SK-N-SH (cell line): Measurements from ENCODE around the gene ZBTB7B. TPM values are rescaled to one million over a fixed set of nuclear protein-coding genes. Genes with fewer than 3 reads are reported as not detected.

ENCODE experiments used
- CTCF ChIA-PET: fragments of 300-600, 350-600 bp; formaldehyde crosslinking; extraction: SDS; loops from one replicate; lab custom pipeline; 2021; lab: Yijun Ruan, JAX
- POLR2A ChIA-PET: fragments of 350-600 bp; sonication (Branson Sonifier 250); formaldehyde crosslinking; extraction: SDS; loops from one replicate; lab custom pipeline; 2020; ENCODE audit warnings: antibody characterized with exemption, inconsistent platforms; lab: Yijun Ruan, JAX
- DNase-seq: peaks from one replicate; pipeline ENCODE4 v3.0.0; 2012
- H2AFZ ChIP-seq: fragments of 200-600 bp; sonication (generic); 2 replicates; pipeline ENCODE4 v1.8.1; 2016; ENCODE audit warnings: antibody characterized with exemption, mild to moderate bottlenecking, low read depth
- H3F3A ChIP-seq: fragments of 200-600 bp; sonication (generic); replicated peaks from 2 replicates; pipeline ENCODE3; 2016; ENCODE audit warnings: antibody characterized with exemption, mild to moderate bottlenecking; ENCODE audit not compliant: insufficient read depth
- H3K27ac ChIP-seq, 2 experiments: fragments of 200-500 bp in 1 of 2; fragments of 200-600 bp in 1 of 2; sonication (Bioruptor generic) in 1 of 2; sonication (generic), shearing (Covaris generic) in 1 of 2; 2 replicates each; pipeline versions ENCODE4 v1.5.1 to v1.6.1; 2014 to 2016; ENCODE audit warnings: low read depth in 2 of 2, inconsistent platforms in 1 of 2, low read length in 1 of 2, mild to moderate bottlenecking in 1 of 2, mixed read lengths in 1 of 2
- H3K27me3 ChIP-seq: fragments of 200-600 bp; sonication (generic), shearing (Covaris generic); 2 replicates; pipeline ENCODE4 v1.6.1; 2016; ENCODE audit warnings: mixed run types; ENCODE audit not compliant: insufficient read depth
- H3K36me3 ChIP-seq, 2 experiments: fragments of 200-500 bp in 1 of 2; fragments of 200-600 bp in 1 of 2; sonication (Bioruptor generic) in 1 of 2; sonication (generic) in 1 of 2; replicated peaks in 1 of 2; 2 replicates each; pipeline versions ENCODE3 to v1.5.1; 2014 to 2016; ENCODE audit warnings: low read length in 1 of 2, mild to moderate bottlenecking in 1 of 2; ENCODE audit not compliant: insufficient read depth in 2 of 2, control insufficient read depth in 1 of 2
- H3K4me1 ChIP-seq, 2 experiments: fragments of 200-500 bp in 1 of 2; fragments of 200-600 bp in 1 of 2; sonication (Bioruptor generic) in 1 of 2; sonication (generic), shearing (Covaris generic) in 1 of 2; 2 replicates each; pipeline versions ENCODE4 v1.5.1 to v1.6.1; 2014 to 2016; ENCODE audit warnings: low read depth in 1 of 2, low read length in 1 of 2, mixed run types in 1 of 2; ENCODE audit not compliant: insufficient read depth in 2 of 2, control insufficient read depth in 1 of 2
- H3K4me2 ChIP-seq: fragments of 200-600 bp; sonication (generic), shearing (Covaris generic); 2 replicates; pipeline ENCODE4 v1.6.1; 2017; ENCODE audit warnings: mixed run types
- H3K4me3 ChIP-seq, 2 experiments: fragments of 200-500 bp in 1 of 2; fragments of 200-600 bp in 1 of 2; sonication (Bioruptor generic) in 1 of 2; sonication (generic), shearing (Covaris generic) in 1 of 2; 2 replicates each; pipeline versions ENCODE4 v1.5.1 to v1.8.1; 2014 to 2016; ENCODE audit warnings: low read depth in 2 of 2, inconsistent platforms in 1 of 2, low read length in 1 of 2, mild to moderate bottlenecking in 1 of 2, mixed read lengths in 1 of 2, moderate library complexity in 1 of 2
- H3K79me2 ChIP-seq: fragments of 200-600 bp; sonication (generic); 2 replicates; pipeline ENCODE4 v1.8.1; 2017; ENCODE audit warnings: mild to moderate bottlenecking; ENCODE audit not compliant: insufficient read depth
- H3K9ac ChIP-seq: fragments of 200-600 bp; sonication (generic); 2 replicates; pipeline ENCODE4 v1.6.1; 2017; ENCODE audit warnings: mixed run types
- H3K9me2 ChIP-seq: fragments of 200-600 bp; sonication (generic); 2 replicates; pipeline ENCODE4 v1.6.1; 2017; ENCODE audit warnings: mixed run types
- H3K9me3 ChIP-seq: fragments of 200-600 bp; sonication (generic); 2 replicates; pipeline ENCODE4 v1.6.1; 2017; ENCODE audit warnings: mixed run types, mild to moderate bottlenecking, moderate library complexity
- H4K20me1 ChIP-seq: fragments of 200-600 bp; sonication (generic); 2 replicates; pipeline ENCODE4 v1.6.1; 2017; ENCODE audit warnings: mild to moderate bottlenecking, mixed run types; ENCODE audit not compliant: insufficient read depth
- CHD2 ChIP-seq: fragments of 150-350 bp; IDR thresholded peaks from 2 replicates; pipeline ENCODE4 v1.6.1; 2018; ENCODE audit warnings: low read length; ENCODE audit not compliant: partially characterized antibody
- CTCF ChIP-seq: fragments of 200-600 bp; sonication (generic); IDR thresholded peaks from 2 replicates; pipeline ENCODE4 v1.6.1; 2017; ENCODE audit warnings: antibody characterized with exemption, mild to moderate bottlenecking, moderate library complexity
- ELF1 ChIP-seq: IDR thresholded peaks from 2 replicates; pipeline ENCODE4 v1.4.0; 2012
- EP300 ChIP-seq, 2 experiments: IDR thresholded peaks; 2 replicates each; pipeline versions ENCODE4 v1.4.0 to v1.6.1; 2012; ENCODE audit warnings: borderline replicate concordance in 1 of 2, low read depth in 1 of 2, low read length in 1 of 2
- FOSL2 ChIP-seq: IDR thresholded peaks from 2 replicates; pipeline ENCODE4 v1.4.0; 2012; ENCODE audit warnings: low read depth, mild to moderate bottlenecking, moderate library complexity, borderline replicate concordance
- FOXM1 ChIP-seq: IDR thresholded peaks from 2 replicates; pipeline ENCODE4 v1.4.0; 2012; ENCODE audit warnings: low read depth, mild to moderate bottlenecking
- GABPA ChIP-seq: IDR thresholded peaks from 2 replicates; pipeline ENCODE4 v1.4.0; 2012; ENCODE audit warnings: low read depth, mild to moderate bottlenecking
- IRF3 ChIP-seq: fragments of 150-350 bp; IDR thresholded peaks from 2 replicates; pipeline ENCODE4 v1.6.1; 2016; ENCODE audit warnings: mild to moderate bottlenecking, low read depth, low read length
- MAX ChIP-seq: IDR thresholded peaks from 2 replicates; pipeline ENCODE4 v1.4.0; 2012; ENCODE audit warnings: low read depth
- MXI1 ChIP-seq: IDR thresholded peaks from 2 replicates; pipeline ENCODE4 v1.6.1; 2012; ENCODE audit warnings: mild to moderate bottlenecking, low read depth, low read length, improper control_type of control experiment
- NFIC ChIP-seq: IDR thresholded peaks from 2 replicates; pipeline ENCODE4 v1.4.0; 2012; ENCODE audit warnings: borderline replicate concordance
- PBX3 ChIP-seq: IDR thresholded peaks from 2 replicates; pipeline ENCODE4; 2012
- RCOR1 ChIP-seq: fragments of 150-350 bp; IDR thresholded peaks from 2 replicates; pipeline ENCODE4 v1.6.1; 2017; ENCODE audit warnings: antibody characterized with exemption, low read length
- REST ChIP-seq: IDR thresholded peaks from 2 replicates; pipeline ENCODE4 v1.6.1; 2012; ENCODE audit warnings: mild to moderate bottlenecking, low read depth, low read length, moderate library complexity
- RFX5 ChIP-seq: IDR thresholded peaks from 2 replicates; pipeline ENCODE4 v1.6.1; 2012; ENCODE audit warnings: mild to moderate bottlenecking, improper control_type of control experiment, low read length
- SIN3A ChIP-seq: IDR thresholded peaks from 2 replicates; pipeline ENCODE4 v1.6.1; 2012; ENCODE audit warnings: low read depth, mild to moderate bottlenecking, low read length, moderate library complexity, borderline replicate concordance
- USF1 ChIP-seq: IDR thresholded peaks from 2 replicates; pipeline ENCODE4 v1.4.0; 2012; ENCODE audit warnings: low read depth, borderline replicate concordance
- ZBTB33 ChIP-seq: IDR thresholded peaks from 2 replicates; pipeline ENCODE4 v1.4.0; 2012; ENCODE audit warnings: low read depth, borderline replicate concordance
- WGBS: methylation state at CpG from one replicate; pipeline ENCODE4 v1.1.6; 2017; ENCODE audit warnings: low lambda C conversion rate; 5-methylcytosine and 5-hydroxymethylcytosine counted together
- polyA plus RNA-seq, 3 experiments: library from polyadenylated mRNA; depleted of rRNA; stranded (reverse); fragments of >200 nt; gene quantifications; 2 replicates each; pipeline ENCODE4 v1.2.3, GENCODE V29; 2012

ZBTB7B gene
- polyA plus RNA-seq, 1 of the 3 experiments (the other 2 are of a cell fraction): 15.7 TPM

GRCh38 chr1:154974102-154974807 is 28.3 kb upstream of the ZBTB7B start, which contains the start of gene CKS1B:
CKS1B (plus strand) TSS chr1:154974681; CDS start chr1:154974746, 65 bp downstream.
- TF ChIP-seq SIN3A (peak; percentile 97), FOXM1 (peak; percentile 50; the same call in 1 of the 2 replicates), ZBTB33 (peak; percentile 86), IRF3 (peak; percentile 91), PBX3 (peak; percentile 56; the same call in 1 of the 2 replicates), CTCF (no peak), GABPA (peak; percentile 84), EP300 (IDR thresholded peaks at IDR 0.05; ENCODE audit: borderline replicate concordance in 1 of 2, low read depth in 1 of 2, low read length in 1 of 2) (no peak), FOSL2 (peak; percentile 52; the same call in 1 of the 2 replicates), NFIC (no peak), ELF1 (peak; percentile 75), REST (no peak), CHD2 (peak; percentile 96), USF1 (no peak), RCOR1 (no peak; the same call in 1 of the 2 replicates), MAX (peak; percentile 97), MXI1 (peak; percentile 99), RFX5 (0 out of 2 replicates have a peak, but pooled peaks have one; percentile 75)
- Histone ChIP-seq H3K27me3 (no peaks in the 10 kb centered on the region), H3K4me3 (peak within 1 kb of the TSS; percentile 67 to 79), H3K4me2 (peak within 1 kb of the TSS; percentile 98), H3K9ac (peak within 1 kb of the TSS; percentile 88), H3K27ac (peak within 1 kb of the TSS; percentile 99 to 100), H3K4me1 (peaks cover 27 to 53% of the 10 kb centered on the region in 2 experiments), H3F3A (peaks cover 36% of the 10 kb centered on the region), H3K79me2 (peaks cover 69% of the 10 kb centered on the region), H3K9me3 (no peaks in the 10 kb centered on the region), H3K9me2 (no peaks in the 10 kb centered on the region), H4K20me1 (peaks cover 3% of the 10 kb centered on the region; the same call in 1 of the 2 replicates), H2AFZ (peak within 1 kb of the TSS; percentile 40; the same call in 1 of the 2 replicates), H3K36me3 (peaks cover 4 to 10% of the 10 kb centered on the region in 2 experiments)
- CTCF ChIA-PET: interaction anchor here (1.0 to 37.5 kb wide), 11 partner anchors 9 to 494 kb away, joined by 3 to 640 read pairs (median 6); partner anchors contain the start of genes ADAM15, FLAD1, LENEP and ZBTB7B
- whole genome bisulfite sequencing: under 1% methylated on average over 47 of the region's 47 CpGs
- POLR2A ChIA-PET: interaction anchor here (0.8 to 3.1 kb wide), 5 partner anchors 12 to 26 kb away, joined by 3 to 13 read pairs (median 3); partner anchors contain the start of genes LENEP, PBXIP1 and PYGO2
- peak; percentile 81 for DNase-seq
